ENCODE measurements around the gene TANGO6. TPM values are rescaled to one million over a fixed set of nuclear protein-coding genes. Genes with fewer than 3 reads are reported as not detected.

TANGO6 gene
- total RNA-seq, result 21.7 and 21.8 TPM in 2 replicates

GRCh38 chr16:68843482-68844210, at the start of gene TANGO6:
TSS of gene TANGO6 (plus strand) at chr16:68843531. CDS start at chr16:68843618, 87 bp downstream.

GRCh38 chr16:69105501-69106361, 262.4 kb downstream of the TANGO6 start, which contains the start of gene HAS3:
TSS of gene HAS3 (plus strand) at chr16:69105653. CDS start at chr16:69109396, 3,743 bp downstream.

DNA sequence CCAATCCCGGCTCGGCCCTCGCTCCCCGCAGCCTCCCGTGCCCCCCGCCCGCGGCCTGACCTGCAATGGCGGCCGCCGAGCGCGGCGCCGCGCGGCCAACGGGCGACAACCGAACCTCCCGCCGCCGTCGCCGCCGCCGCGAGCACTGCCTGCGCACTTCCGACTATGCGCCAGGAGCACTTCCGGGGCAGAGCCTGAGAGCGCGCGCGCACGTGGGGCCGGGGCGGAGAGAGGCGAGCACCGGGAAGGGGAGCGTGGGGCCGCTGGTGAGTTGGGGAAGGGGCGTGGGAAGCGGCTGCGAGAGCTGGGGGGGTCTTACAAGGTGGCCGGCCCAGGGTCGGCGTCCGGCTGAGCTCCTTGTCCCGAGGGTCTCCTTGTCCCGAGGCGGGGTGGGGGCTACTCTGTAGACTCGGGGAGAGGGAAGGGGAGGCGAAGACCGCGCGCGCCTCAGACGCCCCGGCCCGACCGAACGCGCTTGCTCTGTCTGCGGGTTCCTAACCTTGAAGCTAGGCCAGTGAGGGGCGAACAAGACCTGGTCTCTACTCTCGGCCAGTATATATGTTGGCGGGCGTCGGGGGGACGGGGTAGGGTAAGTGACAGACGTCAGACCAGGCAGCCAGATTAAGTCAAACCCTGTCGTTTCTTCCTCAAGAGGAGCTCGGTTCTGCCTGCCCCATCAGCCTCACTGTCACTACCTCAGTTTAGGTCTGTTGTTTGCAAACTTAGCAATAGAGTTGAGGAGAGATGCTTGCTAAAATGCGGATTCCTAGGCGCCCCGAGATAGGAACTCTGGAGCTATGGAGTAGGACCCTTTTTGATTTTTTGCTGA, 289.3 kb downstream of the TANGO6 start, which contains the start of the genes CHTF8 and UTP4:
TSS of gene CHTF8 (minus strand) at position 165 of the 829 bp plus-strand sequence. CDS start 11,130 bp downstream, outside the sequence.
TSS of gene UTP4 (plus strand) at position 226 of the 829 bp plus-strand sequence. CDS start 811 bp downstream, outside the sequence.

Other genes with a start within 250 kb of the TANGO6 start
- gene CDH3, start 198.2 kb upstream of the TANGO6 start, total RNA-seq, result 0.17 and 0.87 TPM in 2 replicates
- gene CDH1, start 106.2 kb upstream of the TANGO6 start, total RNA-seq, result not detected in 2 replicates

Measured in smooth muscle cell of trachea (primary cell).